NCI-H774 (cell line): ENCODE measurements around the gene ZNF444.
"Not testable (repeated sequence)": the region's sequence is repeated elsewhere in the genome, so short reads cannot be mapped to it uniquely, and the experiment has no call there.

Experiments
- DNase-seq: peaks from one replicate; lab custom pipeline; 2025; lab: John Stamatoyannopoulos, UW

The ZNF444 gene

DNA sequence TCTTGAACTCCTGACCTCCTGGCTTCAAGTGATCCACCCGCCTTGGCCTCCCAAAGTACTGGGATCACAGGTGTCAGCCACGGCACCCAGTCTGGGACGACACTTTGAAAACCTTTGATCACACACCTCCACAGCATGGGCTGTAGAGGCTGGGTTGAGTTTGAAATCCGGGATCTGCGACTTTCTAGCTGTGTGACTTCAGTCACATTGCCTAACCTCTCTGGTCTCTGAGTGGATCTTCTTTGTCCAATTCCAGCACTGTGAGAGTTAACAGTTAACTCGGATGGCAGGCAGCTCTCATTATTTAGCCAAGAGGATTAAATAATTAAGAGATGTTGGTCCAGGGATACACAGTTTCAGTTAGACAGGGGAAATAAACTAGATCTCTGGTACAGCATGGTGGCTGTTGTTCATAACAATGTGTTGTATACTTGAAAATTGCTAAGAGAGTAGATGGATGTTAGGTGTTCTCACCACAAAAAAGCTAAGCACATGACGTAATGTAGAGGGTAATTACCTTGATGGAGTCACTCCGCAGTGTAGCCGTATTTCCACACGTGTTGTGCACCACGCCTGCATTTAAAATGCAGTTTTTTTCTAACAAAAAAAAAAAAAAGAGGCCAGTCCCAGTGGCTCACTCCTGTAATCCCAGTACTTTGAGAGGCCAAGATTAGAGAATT lies 36.6 kb downstream of the ZNF444 start:
- DNase-seq: no peak

DNA sequence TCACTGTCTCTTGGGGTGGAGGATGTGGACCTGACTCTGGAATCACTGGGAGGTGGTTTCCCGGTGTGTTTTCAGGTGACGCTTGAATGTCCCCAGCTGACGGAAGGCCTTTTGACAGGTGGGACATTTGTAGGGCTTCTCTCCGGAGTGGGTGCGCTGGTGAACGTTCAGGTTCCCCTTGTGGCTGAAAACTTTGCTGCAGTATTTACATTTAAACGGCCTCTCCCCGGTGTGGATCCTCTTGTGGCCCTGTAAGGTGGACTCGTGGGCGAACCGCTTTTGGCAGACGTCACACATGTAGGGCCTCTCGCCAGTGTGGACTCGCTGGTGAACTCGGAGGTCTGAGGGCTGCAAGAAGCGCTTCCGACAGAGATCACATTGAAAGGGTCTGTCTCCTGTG lies 48.7 kb downstream of the ZNF444 start:
- no peak for DNase-seq

DNA sequence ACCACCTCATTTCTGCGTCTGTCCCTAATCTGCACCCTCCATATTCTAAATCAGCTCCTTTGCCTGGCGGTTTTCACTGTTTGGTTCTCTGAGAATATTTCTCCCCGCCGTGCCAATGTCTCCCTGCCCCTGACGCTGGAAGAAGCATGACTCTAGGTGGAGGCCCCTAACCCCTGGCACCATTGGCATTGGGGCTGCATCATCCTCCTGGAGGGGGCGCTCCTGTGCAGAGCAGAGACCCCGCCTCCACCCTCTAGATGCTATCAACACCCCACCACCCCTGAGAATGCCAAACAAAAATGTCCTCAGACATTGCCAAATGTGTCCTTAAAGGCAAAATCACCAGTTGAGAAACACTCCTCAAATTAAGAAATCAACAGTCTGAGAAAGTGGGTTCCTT lies 50.0 kb downstream of the ZNF444 start:
- no peak for DNase-seq

DNA sequence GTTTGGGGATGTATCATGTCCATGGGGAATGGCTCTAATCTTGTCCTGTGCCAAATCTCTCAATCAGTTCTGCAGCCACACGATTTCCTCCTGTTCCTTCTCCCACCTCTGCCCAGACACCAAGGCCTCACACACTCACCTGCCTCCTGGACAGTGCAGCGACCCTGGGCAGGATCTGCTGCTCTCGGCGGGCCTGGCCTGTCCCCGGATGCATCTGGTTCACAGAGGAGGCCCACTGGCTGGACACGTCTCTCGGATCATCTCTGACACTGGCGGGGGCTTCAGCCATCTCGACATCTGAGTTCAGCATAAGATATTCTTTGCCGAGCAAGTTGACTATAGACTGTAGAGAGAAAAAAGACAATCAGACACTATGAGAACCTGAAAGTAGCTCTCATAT lies 50.6 kb downstream of the ZNF444 start:
- no peak for DNase-seq

DNA sequence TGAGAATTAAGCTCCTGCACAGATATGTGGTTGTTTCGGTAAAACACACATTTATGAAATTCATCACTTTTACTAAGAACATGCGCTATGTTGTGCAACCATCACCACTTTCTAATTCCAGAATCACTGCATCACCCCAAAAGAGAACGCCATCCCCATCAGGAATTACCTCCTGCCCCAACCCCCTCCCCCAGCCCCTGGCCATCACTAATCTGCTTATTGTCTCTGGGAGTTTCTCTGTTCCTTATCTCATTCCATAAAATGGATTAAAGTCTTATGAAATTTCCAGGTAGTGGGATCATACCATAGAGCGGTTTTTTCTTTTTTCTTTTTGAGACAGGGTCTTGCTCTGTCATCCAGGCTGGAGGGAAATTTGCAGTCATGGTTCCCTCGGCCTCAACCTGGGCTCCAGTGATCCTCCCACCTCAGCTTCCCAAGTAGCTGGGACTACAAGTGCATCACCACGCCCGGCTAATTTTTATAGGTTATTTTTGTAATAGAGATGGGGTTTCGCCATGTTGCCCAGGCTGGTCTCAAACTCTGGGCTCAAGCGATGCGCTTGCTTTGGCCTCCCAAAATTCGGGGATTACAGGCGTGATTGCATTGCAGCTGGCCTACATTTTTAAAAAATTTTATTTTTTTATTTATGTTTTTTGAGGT lies 53.0 kb downstream of the ZNF444 start:
- DNase-seq: no peak

DNA sequence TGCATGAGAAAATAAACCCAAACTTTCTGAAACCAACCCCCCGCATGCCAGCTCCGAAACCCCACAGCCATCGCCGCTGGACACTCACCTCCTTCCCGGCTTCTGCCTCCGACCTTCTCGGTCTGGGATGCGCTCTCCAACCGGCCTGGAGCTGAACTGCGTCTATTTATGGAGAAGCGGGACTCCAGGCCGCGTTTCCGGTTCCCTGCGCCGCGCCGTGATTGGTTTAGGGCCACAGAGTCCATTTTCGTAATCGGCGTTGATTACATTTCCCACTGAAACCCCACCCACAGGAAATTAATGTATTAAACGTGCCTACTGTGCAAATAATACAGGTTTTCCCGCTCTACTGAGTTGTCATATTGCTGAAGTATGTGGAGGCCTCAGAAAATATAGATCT lies 56.6 kb downstream of the ZNF444 start, which contains the start of gene ZSCAN5B:
Gene ZSCAN5B, minus strand, starts transcription at position 138 of the 400 bp plus-strand sequence. CDS start 4,731 bp downstream, outside the sequence.
- DNase-seq: not testable (repeated sequence)

DNA sequence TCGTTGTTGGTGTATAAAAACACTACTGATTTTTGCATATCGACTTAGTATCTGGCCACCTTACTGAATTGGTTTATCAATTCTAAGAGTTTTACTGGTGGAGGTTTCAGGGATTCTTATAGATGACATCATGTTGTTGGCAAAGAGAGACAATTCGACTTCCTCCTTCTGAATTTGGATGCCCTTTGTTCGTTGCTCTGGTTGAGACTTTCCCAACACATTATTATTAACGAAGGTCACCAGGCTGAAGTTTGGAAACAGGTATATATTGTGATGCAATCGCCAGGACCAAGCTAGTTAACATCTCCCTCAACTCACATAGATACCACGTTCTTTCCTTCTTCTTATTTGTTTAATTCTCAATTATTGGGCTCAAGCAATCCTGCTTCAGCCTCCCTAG lies 58.6 kb downstream of the ZNF444 start:
- no peak for DNase-seq

DNA sequence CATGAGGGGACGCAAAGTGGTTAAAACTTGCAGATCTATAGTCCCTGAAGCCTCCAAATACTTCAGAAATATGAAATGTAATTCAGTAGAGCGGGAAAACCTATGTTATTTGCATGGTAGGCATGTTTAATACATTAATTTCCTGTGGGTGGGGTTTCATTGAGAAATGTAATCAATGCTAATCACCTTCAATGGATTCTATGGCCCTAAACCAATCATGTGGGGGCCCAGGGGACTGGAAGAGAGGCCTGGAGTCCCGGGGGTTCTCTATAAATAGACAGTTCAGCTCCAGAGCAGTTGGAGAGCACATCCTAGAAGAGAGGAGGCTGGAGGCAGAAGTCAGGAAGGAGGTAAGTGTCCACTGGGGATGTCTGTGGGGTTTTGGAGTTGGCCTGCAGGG lies 60.9 kb downstream of the ZNF444 start, which contains the start of gene ZSCAN5C:
Gene ZSCAN5C, plus strand, starts transcription at position 301 of the 400 bp plus-strand sequence. CDS start 3,641 bp downstream, outside the sequence.
- no peak for DNase-seq

DNA sequence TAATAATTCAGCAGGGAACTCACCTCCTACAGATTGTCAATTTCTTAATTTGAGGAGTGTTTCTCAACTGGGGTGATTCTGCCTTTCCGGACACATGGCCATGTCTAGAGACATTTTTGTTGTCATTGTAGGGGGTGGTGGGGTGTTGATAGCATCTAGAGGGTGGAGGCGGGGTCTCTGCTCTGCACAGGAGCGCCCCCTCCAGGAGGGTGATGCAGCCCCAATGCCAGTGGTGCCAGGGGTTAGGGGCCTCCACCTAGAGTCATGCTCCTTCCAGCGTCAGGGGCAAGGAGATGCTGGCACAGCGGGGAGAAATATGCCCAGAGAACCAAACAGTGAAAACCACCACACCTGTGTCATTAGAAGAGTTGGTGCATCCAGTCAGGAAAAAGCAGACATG lies 66.5 kb downstream of the ZNF444 start:
- not testable (repeated sequence) for DNase-seq

DNA sequence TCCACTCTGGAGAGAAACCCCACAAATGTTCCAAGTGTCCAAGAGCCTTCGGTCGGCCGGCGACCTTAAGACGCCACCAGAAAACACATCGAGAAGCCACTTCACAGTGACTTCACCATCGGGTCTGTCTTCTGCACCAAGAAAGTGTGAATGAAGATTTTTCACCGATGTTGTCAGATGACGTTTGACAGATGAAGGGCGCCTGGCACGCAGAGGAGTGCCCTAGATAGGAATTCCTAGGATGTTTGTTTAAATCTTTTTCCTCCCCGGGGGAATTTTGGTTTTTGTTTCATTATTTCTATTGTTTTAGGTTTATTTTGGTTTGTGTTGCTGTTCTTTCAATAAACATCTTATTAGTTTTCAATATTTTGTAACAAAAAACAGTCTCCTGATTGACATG lies 68.0 kb downstream of the ZNF444 start:
- no peak for DNase-seq

DNA sequence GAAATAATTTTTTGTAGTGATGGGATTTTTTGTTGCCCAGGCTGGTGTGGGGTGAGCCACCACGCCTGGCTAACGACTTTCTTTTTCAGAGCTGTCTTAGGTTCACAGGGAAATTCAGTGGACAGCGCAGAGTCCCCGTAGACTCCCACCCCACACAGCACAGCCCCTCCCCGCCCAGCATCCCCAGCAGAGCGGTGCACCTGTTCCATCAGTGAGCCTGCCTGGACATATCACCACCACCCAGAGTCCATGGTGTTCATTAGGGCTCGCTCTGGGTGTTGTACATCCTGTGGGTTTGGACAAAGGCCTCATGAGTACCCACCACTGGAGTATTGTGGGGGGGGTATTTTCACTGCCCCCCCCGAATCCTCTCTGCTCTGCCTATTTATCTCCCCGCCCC lies 68.9 kb downstream of the ZNF444 start:
- DNase-seq: not testable (repeated sequence)
